Body of pancreas (tissue), 4 donors: ENCODE results near the gene ARMC6. TPM values are rescaled to one million over a fixed set of nuclear protein-coding genes. Genes with fewer than 3 reads are reported as not detected.

ENCODE experiments used
- ATAC-seq: fragments of 150-250 bp; one replicate; pipeline ENCODE4 v1.9.1; 2016
- DNase-seq, 4 donors: peaks; one replicate each; pipeline ENCODE4 v3.0.0-alpha.2; 2019
- H3K27ac ChIP-seq, 4 donors: fragments of 200-600 bp; sonication (generic); 1 replicate in 3 of 4; 2 replicates in 1 of 4; pipeline versions ENCODE4 v1.5.1 to v1.6.1; 2016 to 2019; ENCODE audit warnings: mild to moderate bottlenecking in 1 of 4, mixed read lengths in 1 of 4, moderate library complexity in 1 of 4
- H3K27me3 ChIP-seq, 2 donors: fragments of 200-600 bp; sonication (generic); one replicate each; pipeline ENCODE4 v1.6.0; 2016; ENCODE audit warnings: mild to moderate bottlenecking in 1 of 2
- H3K36me3 ChIP-seq, 2 donors: fragments of 200-600 bp; sonication (generic); replicated peaks in 1 of 2; 2 replicates each; pipeline ENCODE4 v1.5.1; 2016; ENCODE audit warnings: low read depth in 2 of 2; ENCODE audit not compliant: insufficient read depth in 1 of 2
- H3K4me1 ChIP-seq: fragments of 200-600 bp; sonication (generic); one replicate; pipeline ENCODE4 v1.6.0; 2016
- H3K4me3 ChIP-seq, 2 donors: fragments of 200-600 bp; sonication (generic); 1 replicate in 1 of 2; 2 replicates in 1 of 2; pipeline ENCODE4 v1.5.1; 2016 to 2019
- H3K9me3 ChIP-seq, 3 donors: fragments of 200-600 bp; sonication (generic); 1 replicate in 2 of 3; 2 replicates in 1 of 3; pipeline ENCODE4 v1.5.1; 2016
- POLR2A ChIP-seq, 3 donors: fragments of 450-650 bp; IDR thresholded peaks; one replicate each; pipeline ENCODE4 v1.6.1; 2016; ENCODE audit warnings: antibody characterized with exemption in 3 of 3, mild to moderate bottlenecking in 2 of 3
- WGBS, 2 donors: methylation state at CpG; one replicate each; pipeline ENCODE4 v1.1.5; 2017; 5-methylcytosine and 5-hydroxymethylcytosine counted together
- intact Hi-C: fragments of 100-400 bp; cut with DNase I; formaldehyde crosslinking; loops from one replicate; pipeline ENCODE4 v1.15.1; 2023
- total RNA-seq, 2 donors: library from RNA; depleted of rRNA; stranded (reverse); fragments of >200 nt; gene quantifications; one replicate each; pipeline ENCODE4 v1.1.0, GENCODE V29; 2016
- TF ChIP-seq, protein P1 (sequence below), 7 experiments: fragments of 450-650 bp in 4 of 7; fragments of 200-600 bp in 3 of 7; sonication (generic) in 3 of 7; IDR thresholded peaks; one replicate each; pipeline ENCODE4 v1.5.1; 2016 to 2019; ENCODE audit warnings: antibody characterized with exemption in 7 of 7

Gene ARMC6
- total RNA-seq, 2 donors from 2014 or later, result 15.6 to 27.7 TPM

DNA sequence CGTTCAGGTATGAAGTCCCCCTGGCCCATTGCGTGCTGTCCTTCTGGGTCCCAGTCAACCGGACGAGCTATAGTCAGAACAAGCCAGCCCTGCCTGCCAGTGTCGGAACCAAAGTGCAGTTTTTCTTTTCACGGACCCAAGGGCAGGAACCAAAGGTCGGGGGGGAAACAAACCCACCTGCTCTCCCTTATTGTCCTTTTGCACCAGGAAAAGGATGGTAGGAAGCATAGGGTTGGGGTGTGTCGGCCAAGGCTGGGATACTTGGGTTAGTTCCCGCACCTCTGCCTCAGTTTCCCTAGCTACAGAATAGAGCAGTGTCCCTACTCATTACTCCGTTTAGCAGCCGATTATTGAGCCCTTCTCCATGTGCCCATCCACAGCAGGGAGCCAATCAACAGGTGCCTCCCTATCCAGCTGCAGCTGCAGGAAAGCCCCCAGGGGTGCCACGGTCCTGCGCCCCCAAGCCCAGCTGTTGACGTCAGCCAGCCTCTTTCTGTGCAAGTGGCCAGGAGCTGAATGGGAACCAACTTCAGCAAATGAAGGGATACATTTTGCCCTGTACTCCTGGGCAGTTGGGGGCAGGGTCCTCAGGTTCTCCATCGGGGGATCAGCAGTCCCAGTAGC is 21.0 kb downstream of the ARMC6 start:
- intact Hi-C loops, result loop anchor here (10.0 kb wide), 1 partner anchor 80 kb away; the partner anchor contains the start of gene TMEM161A
- DNase-seq, result no peak

GRCh38 chr19:19054939-19055440 is 21.6 kb downstream of the ARMC6 start:
- DNase-seq, result no peak
- no peak overlapping the region for H3K4me3 ChIP-seq
- ATAC-seq, result no peak
- H3K9me3 ChIP-seq, result no peaks in the 10 kb centered on the region
- H3K36me3 ChIP-seq, result no peaks in the 10 kb centered on the region
- no peak for TF ChIP-seq POLR2A (IDR thresholded peaks at IDR 0.05)
- TF ChIP-seq, protein P1, sequence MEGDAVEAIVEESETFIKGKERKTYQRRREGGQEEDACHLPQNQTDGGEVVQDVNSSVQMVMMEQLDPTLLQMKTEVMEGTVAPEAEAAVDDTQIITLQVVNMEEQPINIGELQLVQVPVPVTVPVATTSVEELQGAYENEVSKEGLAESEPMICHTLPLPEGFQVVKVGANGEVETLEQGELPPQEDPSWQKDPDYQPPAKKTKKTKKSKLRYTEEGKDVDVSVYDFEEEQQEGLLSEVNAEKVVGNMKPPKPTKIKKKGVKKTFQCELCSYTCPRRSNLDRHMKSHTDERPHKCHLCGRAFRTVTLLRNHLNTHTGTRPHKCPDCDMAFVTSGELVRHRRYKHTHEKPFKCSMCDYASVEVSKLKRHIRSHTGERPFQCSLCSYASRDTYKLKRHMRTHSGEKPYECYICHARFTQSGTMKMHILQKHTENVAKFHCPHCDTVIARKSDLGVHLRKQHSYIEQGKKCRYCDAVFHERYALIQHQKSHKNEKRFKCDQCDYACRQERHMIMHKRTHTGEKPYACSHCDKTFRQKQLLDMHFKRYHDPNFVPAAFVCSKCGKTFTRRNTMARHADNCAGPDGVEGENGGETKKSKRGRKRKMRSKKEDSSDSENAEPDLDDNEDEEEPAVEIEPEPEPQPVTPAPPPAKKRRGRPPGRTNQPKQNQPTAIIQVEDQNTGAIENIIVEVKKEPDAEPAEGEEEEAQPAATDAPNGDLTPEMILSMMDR (IDR thresholded peaks at IDR 0.05), result no peak
- H3K27me3 ChIP-seq, result no peaks in the 10 kb centered on the region
- intact Hi-C loops, result loop anchor here (10.0 kb wide), 1 partner anchor 80 kb away; the partner anchor contains the start of gene TMEM161A
- no peak overlapping the region for H3K27ac ChIP-seq
- 95% methylated on average over 4 to 19 of the region's 19 CpGs for WGBS, 2 donors
- no peaks in the 10 kb centered on the region for H3K4me1 ChIP-seq

More for the DNA sequence above, 21.0 kb downstream of the ARMC6 start:
- WGBS, 2 donors, result 89% methylated on average over 9 to 15 of the region's 15 CpGs
- Histone ChIP-seq H3K4me3 (no peak overlapping the region), H3K4me1 (no peaks in the 10 kb centered on the region), H3K36me3 (no peaks in the 10 kb centered on the region), H3K27ac (no peak overlapping the region), H3K9me3 (no peaks in the 10 kb centered on the region), H3K27me3 (no peaks in the 10 kb centered on the region)
- TF ChIP-seq, protein P1 (IDR thresholded peaks at IDR 0.05), result no peak
- no peak for TF ChIP-seq POLR2A (IDR thresholded peaks at IDR 0.05)
- no peak for ATAC-seq

- no peaks in the 10 kb centered on the region for H3K9me3 ChIP-seq
- ATAC-seq (no peak), DNase-seq (no peak)
- H3K4me3 ChIP-seq, result no peak overlapping the region
- H3K27ac ChIP-seq, result no peak overlapping the region
- intact Hi-C loops, result loop anchor here (10.0 kb wide), 1 partner anchor 79 kb away; the partner anchor contains the start of gene TMEM161A
- H3K27me3 ChIP-seq, result no peaks in the 10 kb centered on the region
- H3K36me3 ChIP-seq, result no peaks in the 10 kb centered on the region
- no peaks in the 10 kb centered on the region for H3K4me1 ChIP-seq
- 93 to 95% methylated on average over 4 to 13 of the region's 13 CpGs for WGBS, 2 donors
- TF ChIP-seq POLR2A (IDR thresholded peaks at IDR 0.05), result no peak
These were observed 22.3 kb downstream of the ARMC6 start for GRCh38 chr19:19055701-19056100.

DNA sequence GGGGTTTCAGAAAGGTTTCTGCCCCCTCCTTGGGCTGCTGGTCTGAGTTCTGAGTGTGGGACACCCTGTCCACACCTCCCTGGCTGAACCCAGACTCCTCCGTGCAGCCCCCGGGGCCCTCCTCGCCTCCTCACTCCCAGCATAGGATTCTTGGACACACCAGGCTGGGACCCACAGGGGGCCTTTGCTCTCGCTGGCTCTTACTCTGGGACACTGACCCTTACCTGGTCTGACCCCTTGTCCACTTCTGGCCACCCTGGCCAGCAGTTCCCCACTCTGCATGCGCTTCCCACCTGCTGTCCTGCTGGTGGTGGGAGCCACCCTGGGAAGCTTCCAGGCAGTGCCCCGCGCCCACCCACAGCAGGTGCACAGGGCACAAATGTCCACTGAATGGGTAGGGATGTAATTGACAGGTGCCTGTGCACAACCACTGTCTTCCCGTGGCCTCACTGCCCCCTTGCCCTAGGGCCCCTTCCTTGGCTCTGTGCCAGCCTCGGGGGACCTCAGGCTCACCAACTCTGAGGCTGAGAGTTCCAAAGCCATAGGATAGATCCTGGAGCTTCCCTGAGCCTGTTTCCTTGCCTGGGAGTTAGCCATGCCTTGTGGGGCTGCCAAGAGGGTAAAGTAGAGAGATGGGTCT is 23.4 kb downstream of the ARMC6 start:
- ATAC-seq, result no peak
- DNase-seq, result no peak
- WGBS, 2 donors, result 80 to 96% methylated on average over 3 to 9 of the region's 9 CpGs
- no peaks in the 10 kb centered on the region for H3K27me3 ChIP-seq
- no peaks in the 10 kb centered on the region for H3K9me3 ChIP-seq
- H3K27ac ChIP-seq, result no peak overlapping the region
- H3K4me3 ChIP-seq, result no peak overlapping the region
- intact Hi-C loops, result loop anchor here (10.0 kb wide), 1 partner anchor 78 kb away; the partner anchor contains the start of gene TMEM161A
- peaks cover 8% of the 10 kb centered on the region for H3K4me1 ChIP-seq
- H3K36me3 ChIP-seq, result no peaks in the 10 kb centered on the region
- TF ChIP-seq, protein P1 (IDR thresholded peaks at IDR 0.05), result no peak
- TF ChIP-seq POLR2A (IDR thresholded peaks at IDR 0.05), result no peak

DNA sequence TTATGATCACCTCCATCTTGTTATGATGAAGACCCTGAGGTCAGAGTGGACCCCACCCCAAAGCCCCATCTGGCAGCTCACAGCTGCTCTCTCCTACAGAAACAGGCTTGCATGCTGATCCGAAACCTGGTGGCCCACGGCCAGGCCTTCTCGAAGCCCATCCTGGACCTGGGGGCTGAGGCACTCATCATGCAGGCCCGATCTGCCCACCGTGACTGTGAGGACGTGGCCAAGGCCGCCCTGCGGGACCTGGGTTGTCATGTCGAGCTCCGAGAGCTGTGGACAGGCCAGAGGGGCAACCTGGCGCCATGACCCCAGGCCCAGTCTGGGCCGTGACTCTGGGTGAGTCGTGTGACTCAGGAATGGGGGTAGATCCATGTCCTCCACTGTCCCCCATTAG is 23.9 kb downstream of the ARMC6 start:
- intact Hi-C loops, result loop anchor here (10.0 kb wide), 1 partner anchor 77 kb away; the partner anchor contains the start of gene TMEM161A
- H3K36me3 ChIP-seq, result no peaks in the 10 kb centered on the region
- no peak for ATAC-seq

More for the DNA sequence above, 23.9 kb downstream of the ARMC6 start:
- H3K27me3 ChIP-seq, result no peaks in the 10 kb centered on the region
- DNase-seq, result no peak
- no peak for TF ChIP-seq POLR2A (IDR thresholded peaks at IDR 0.05)
- TF ChIP-seq, protein P1 (IDR thresholded peaks at IDR 0.05), result no peak
- H3K4me1 ChIP-seq, result peaks cover 13% of the 10 kb centered on the region
- 88% methylated on average over 13 of the region's 13 CpGs; no CpG with 5 or more reads in 1 of the 2 donors for WGBS, 2 donors
- no peak overlapping the region for H3K4me3 ChIP-seq
- H3K27ac ChIP-seq, result no peak overlapping the region
- no peaks in the 10 kb centered on the region for H3K9me3 ChIP-seq
